ENCODE measurements around the gene PAK2. TPM values are rescaled to one million over a fixed set of nuclear protein-coding genes. Genes with fewer than 3 reads are reported as not detected.
A peak's percentile ranks its signal among the peaks of the same experiment; 100 is the strongest.
"Not testable (repeated sequence)": the region's sequence is repeated elsewhere in the genome, so short reads cannot be mapped to it uniquely, and the experiment has no call there.

PAK2 gene
- 37.4 TPM for total RNA-seq

- ATAC-seq: peak; percentile 95
- peak; percentile 94 for DNase-seq (ENCODE audit: low spot score)
Measured at GRCh38 chr3:196739671-196740480, at the start of gene PAK2. TSS of gene PAK2 (plus strand) at chr3:196739857. CDS start at chr3:196782647, 42,790 bp downstream.

- ATAC-seq (no peak), DNase-seq (ENCODE audit: low spot score) (no peak)
Measured at GRCh38 chr3:196689941-196690660, 49.6 kb upstream of the PAK2 start.

GRCh38 chr3:196691386-196691785 lies 48.3 kb upstream of the PAK2 start:
- no peak for ATAC-seq
- DNase-seq (ENCODE audit: low spot score): no peak

GRCh38 chr3:196694202-196694638 lies 45.4 kb upstream of the PAK2 start:
- no peak for ATAC-seq

GRCh38 chr3:196694941-196695848 lies 44.5 kb upstream of the PAK2 start:
- no peak for DNase-seq (ENCODE audit: low spot score)
- no peak for ATAC-seq

More at GRCh38 chr3:196694202-196694638, 45.4 kb upstream of the PAK2 start:
- no peak for DNase-seq (ENCODE audit: low spot score)

GRCh38 chr3:196695849-196696226 lies 43.8 kb upstream of the PAK2 start:
- ATAC-seq: no peak
- no peak for DNase-seq (ENCODE audit: low spot score)

- no peak for ATAC-seq
- DNase-seq (ENCODE audit: low spot score): no peak
Measured at GRCh38 chr3:196697270-196697669, 42.4 kb upstream of the PAK2 start.

GRCh38 chr3:196699749-196700148 lies 39.9 kb upstream of the PAK2 start:
- ATAC-seq (no peak), DNase-seq (ENCODE audit: low spot score) (no peak)

- ATAC-seq: no peak
- DNase-seq (ENCODE audit: low spot score): no peak
Measured at GRCh38 chr3:196700801-196701200, 38.9 kb upstream of the PAK2 start.

GRCh38 chr3:196706327-196706726 lies 33.3 kb upstream of the PAK2 start:
- DNase-seq (ENCODE audit: low spot score) (no peak), ATAC-seq (no peak)

GRCh38 chr3:196706731-196707130 lies 32.9 kb upstream of the PAK2 start:
- ATAC-seq: no peak
- DNase-seq (ENCODE audit: low spot score): no peak

GRCh38 chr3:196707566-196707965 lies 32.1 kb upstream of the PAK2 start:
- no peak for ATAC-seq
- no peak for DNase-seq (ENCODE audit: low spot score)

- no peak for ATAC-seq
- DNase-seq (ENCODE audit: low spot score): no peak
Measured at GRCh38 chr3:196708467-196708866, 31.2 kb upstream of the PAK2 start.

- DNase-seq (ENCODE audit: low spot score): peak; percentile 91
- ATAC-seq: peak; percentile 97
Measured at GRCh38 chr3:196711838-196712513, 27.7 kb upstream of the PAK2 start, which contains the start of the genes CEP19 and PIGX. TSS of gene CEP19 (minus strand) at chr3:196712250. CDS start at chr3:196708657, 3,593 bp downstream. TSS of gene PIGX (plus strand) at chr3:196712377.

GRCh38 chr3:196712514-196713413 lies 26.9 kb upstream of the PAK2 start:
- ATAC-seq (peak; percentile 88), DNase-seq (ENCODE audit: low spot score) (no peak)

- not testable (repeated sequence) for ATAC-seq; DNase-seq (ENCODE audit: low spot score)
Measured at GRCh38 chr3:196717162-196717561, 22.5 kb upstream of the PAK2 start.

- no peak for DNase-seq (ENCODE audit: low spot score)
- ATAC-seq: no peak
Measured at GRCh38 chr3:196721097-196721496, 18.6 kb upstream of the PAK2 start.

GRCh38 chr3:196726788-196727675 lies 12.6 kb upstream of the PAK2 start:
- ATAC-seq (no peak), DNase-seq (ENCODE audit: low spot score) (no peak)

All from left lobe of liver (tissue), 2 donors.